VCaP (cell line): ENCODE results near the gene ATG4C.

Experiments
- H3K27ac ChIP-seq: fragments of 450-650 bp; 2 replicates; pipeline ENCODE4 v1.5.1; 2017
- CTCF ChIP-seq: fragments of 450-650 bp; conservative IDR thresholded peaks from 2 replicates; pipeline ENCODE4 v1.5.1; 2017; ENCODE audit warnings: mild to moderate bottlenecking, moderate library complexity

ATG4C gene

DNA sequence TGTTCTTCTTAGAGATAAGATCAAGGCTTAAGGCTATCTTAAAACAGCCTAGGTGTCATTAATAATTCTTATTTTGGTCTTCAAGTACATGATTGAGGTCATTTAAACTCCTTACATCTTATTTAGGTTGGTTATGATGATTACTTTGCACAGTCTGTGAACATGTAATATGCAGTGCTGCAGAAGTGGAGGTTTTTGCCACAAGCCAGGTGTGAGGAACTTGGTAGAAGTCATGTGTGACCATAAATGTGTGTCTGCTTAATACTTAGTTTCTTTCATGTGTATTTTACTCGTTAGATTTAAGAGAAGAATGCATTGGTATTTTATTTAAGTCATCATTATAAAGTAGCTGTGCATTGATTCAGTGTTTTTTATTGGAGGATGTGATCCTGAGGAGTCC is 10.1 kb downstream of the ATG4C start:
- no peak overlapping the region for H3K27ac ChIP-seq
- TF ChIP-seq CTCF: no peak

DNA sequence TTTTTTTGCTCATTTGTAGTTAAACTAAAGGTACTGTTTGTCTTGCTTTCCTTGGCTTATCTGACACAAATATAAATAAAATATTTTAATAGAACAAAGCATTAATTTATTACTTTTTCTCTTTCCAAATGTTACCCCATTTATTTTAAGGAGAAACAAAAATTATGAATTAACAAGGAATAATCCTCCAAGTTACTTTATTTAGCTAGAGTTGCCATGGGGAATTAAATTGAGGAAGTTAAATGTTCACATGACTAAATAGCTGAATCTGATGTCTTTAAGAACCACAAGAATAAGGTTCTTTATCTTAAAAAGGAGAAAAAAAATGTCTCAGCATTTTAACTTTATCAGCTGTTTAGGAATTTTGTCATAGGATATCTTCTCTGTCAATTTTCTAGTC is 12.3 kb downstream of the ATG4C start:
- no peak for TF ChIP-seq CTCF

GRCh38 chr1:62799688-62800087 is 15.8 kb downstream of the ATG4C start:
- no peak for TF ChIP-seq CTCF
- H3K27ac ChIP-seq: no peak overlapping the region

More for the DNA sequence above, 12.3 kb downstream of the ATG4C start:
- no peak overlapping the region for H3K27ac ChIP-seq

DNA sequence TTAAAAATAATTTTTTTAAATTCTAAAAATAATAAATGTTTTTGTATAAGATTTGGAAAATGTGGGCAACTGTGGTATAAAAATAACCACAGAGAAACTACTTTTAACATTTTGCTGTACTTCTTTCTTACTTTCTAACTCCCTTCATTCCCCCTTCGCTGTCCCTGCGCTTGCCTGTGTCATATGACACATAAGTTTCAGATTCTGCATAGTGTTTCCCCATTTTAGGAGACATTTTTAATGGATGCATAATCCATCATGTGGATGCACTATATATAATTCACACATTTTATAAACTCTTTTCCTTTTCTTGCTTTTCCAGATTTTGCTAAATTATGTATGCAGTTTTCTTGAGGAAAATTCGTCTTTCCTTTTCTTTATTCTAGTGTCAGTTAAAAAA is 16.3 kb downstream of the ATG4C start:
- TF ChIP-seq CTCF: no peak
- no peak overlapping the region for H3K27ac ChIP-seq

DNA sequence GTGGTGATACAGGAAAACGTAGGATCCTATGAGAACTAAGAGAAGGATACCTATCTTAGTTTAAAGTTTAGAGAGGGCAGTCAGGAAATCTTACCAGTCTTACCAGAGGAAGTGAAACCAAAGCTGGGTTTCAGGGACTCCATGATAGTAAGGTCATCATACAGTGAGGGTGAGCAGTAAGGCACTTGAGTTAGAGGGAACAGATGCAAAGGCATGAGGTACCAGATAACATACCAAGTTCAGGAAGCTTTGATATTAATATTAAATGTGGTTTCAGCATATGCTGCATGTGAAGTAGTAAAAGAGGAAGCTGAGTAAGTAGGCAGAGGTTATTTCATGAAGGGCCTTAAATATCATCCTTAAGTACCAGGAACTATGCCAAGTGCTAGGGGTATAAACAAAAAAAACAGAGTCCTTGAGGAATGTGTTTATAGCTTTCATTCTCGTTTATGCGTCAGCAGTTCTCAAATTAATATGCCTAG is 16.9 kb downstream of the ATG4C start:
- no peak for TF ChIP-seq CTCF
- H3K27ac ChIP-seq: no peak overlapping the region

DNA sequence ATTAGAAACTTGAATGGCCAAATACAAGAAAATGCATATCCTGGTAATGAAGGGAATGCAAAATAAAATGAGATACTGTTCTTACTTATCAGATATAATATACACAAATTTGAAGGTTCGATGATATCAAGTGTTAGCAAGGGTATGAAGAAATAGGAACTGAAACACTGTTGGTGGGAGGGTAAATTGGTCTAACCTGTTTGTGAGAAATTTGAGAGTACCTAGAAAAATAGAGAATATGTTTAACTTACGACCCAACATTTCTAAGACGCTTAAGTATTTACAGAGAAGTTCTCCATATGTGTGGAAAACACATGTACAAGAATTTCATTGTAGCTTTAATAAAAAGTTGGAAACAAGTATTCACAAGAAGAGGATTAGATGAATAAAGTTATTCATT is 25.9 kb downstream of the ATG4C start:
- no peak for TF ChIP-seq CTCF
- H3K27ac ChIP-seq: no peak overlapping the region

DNA sequence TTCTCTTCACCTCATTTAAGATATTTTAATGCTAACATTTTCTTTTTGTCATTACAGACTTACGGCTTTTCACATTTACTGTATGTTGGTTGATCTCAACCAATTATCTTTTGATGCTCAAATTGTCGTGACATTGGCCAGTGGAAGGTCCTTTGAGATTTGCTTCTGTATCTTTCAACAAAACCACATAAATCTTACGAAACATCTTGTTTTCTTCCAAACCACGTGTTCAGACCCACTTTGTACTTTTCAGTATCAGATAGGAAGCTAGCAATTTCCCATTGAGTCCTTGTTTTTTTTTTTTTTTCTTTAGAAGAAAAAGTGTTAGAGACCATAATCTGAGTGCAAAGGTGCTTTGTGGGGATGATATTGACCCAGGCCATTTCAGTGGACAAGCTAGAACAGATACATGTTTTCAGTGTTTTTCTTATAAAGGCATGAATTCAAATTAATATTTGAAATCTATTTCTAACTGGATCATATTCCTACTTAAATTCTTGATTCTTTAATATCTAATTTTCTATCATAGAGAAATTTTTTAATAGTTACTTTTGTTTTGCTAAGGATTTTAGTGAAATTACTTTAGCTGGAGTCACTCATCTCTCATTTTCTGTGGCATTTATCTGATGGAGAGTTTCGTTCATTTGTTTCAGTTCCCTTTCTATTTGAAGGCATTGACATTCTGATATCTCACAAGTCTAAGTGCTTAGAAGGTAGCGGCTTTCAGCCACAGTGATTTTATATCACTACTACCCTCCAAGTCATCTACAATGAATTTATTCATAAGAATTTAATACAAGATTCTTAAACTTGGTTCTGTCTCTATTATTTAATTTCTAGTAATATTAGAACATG is 26.7 kb downstream of the ATG4C start:
- H3K27ac ChIP-seq: no peak overlapping the region
- TF ChIP-seq CTCF: no peak
